ENCODE measurements around the gene ZNF829. TPM values are rescaled to one million over a fixed set of nuclear protein-coding genes. Genes with fewer than 3 reads are reported as not detected.

The ZNF829 gene
- total RNA-seq, 1 experiment from 2014 or later: 5.0 TPM

GRCh38 chr19:36851898-36852297 is 64.2 kb downstream of the ZNF829 start:
- ChIA-PET CTCF (no interaction called here), POLR2A (ENCODE audit: low non-redundant PET) (no interaction called here)
- Histone ChIP-seq H3K9me3 (ENCODE audit: low read depth, low read length, poor library complexity, severe bottlenecking) (peaks cover 25% of the 10 kb centered on the region), H3K27ac (ENCODE audit: low read depth, low read length, poor library complexity, severe bottlenecking) (no peak overlapping the region), H3K4me1 (ENCODE audit: insufficient read depth, low read length, poor library complexity, severe bottlenecking) (no peaks in the 10 kb centered on the region), H3K4me3 (ENCODE audit: low read depth, low read length, poor library complexity, severe bottlenecking) (peak overlapping the region; percentile 65), H3K27me3 (replicated peaks; ENCODE audit: insufficient read depth, low read depth, low read length, poor library complexity) (no peaks in the 10 kb centered on the region), H3K36me3 (ENCODE audit: insufficient read depth, low read length, poor library complexity, severe bottlenecking) (peaks cover 3% of the 10 kb centered on the region)
- TF ChIP-seq EZH2 (IDR thresholded peaks at IDR 0.05; ENCODE audit: borderline replicate concordance, low read depth, low read length, poor library complexity, severe bottlenecking) (no peak), CTCF (conservative IDR thresholded peaks at IDR 0.05; ENCODE audit: low read depth, low read length) (no peak)
- intact Hi-C loops (cut with micrococcal nuclease; ENCODE audit: unreplicated experiment): no loop called here
- DNase-seq (ENCODE audit: low spot score): no peak
- BruUV-seq (replicated peaks): no TSS peak

- Histone ChIP-seq H3K36me3 (ENCODE audit: insufficient read depth, low read length, poor library complexity, severe bottlenecking) (peaks cover under 1% of the 10 kb centered on the region), H3K4me3 (ENCODE audit: low read depth, low read length, poor library complexity, severe bottlenecking) (peak within 1 kb of the TSS; percentile 65), H3K27ac (ENCODE audit: low read depth, low read length, poor library complexity, severe bottlenecking) (peak within 1 kb of the TSS; percentile 71), H3K4me1 (ENCODE audit: insufficient read depth, low read length, poor library complexity, severe bottlenecking) (no peaks in the 10 kb centered on the region), H3K27me3 (replicated peaks; ENCODE audit: insufficient read depth, low read depth, low read length, poor library complexity) (no peaks in the 10 kb centered on the region), H3K9me3 (ENCODE audit: low read depth, low read length, poor library complexity, severe bottlenecking) (peaks cover 19% of the 10 kb centered on the region)
- intact Hi-C loops (cut with micrococcal nuclease; ENCODE audit: unreplicated experiment): loop anchor here (1.0 kb wide), 1 partner anchor 54 kb away; no protein-coding TSS in a partner anchor
- peak; percentile 95 for DNase-seq (ENCODE audit: low spot score)
- ChIA-PET CTCF (no interaction called here), POLR2A (ENCODE audit: low non-redundant PET) (no interaction called here)
- TF ChIP-seq EZH2 (IDR thresholded peaks at IDR 0.05; ENCODE audit: borderline replicate concordance, low read depth, low read length, poor library complexity, severe bottlenecking) (no peak), CTCF (conservative IDR thresholded peaks at IDR 0.05; ENCODE audit: low read depth, low read length) (no peak)
- TSS peak; percentile 90 for BruUV-seq (replicated peaks)
Measured at GRCh38 chr19:36850559-36851442, 65.3 kb downstream of the ZNF829 start, which contains the start of gene ZNF345. TSS of gene ZNF345 (plus strand) at chr19:36850876. CDS start at chr19:36876831, 25,955 bp downstream.

- peaks cover 16% of the 10 kb centered on the region for H3K9me3 ChIP-seq (ENCODE audit: low read depth, low read length, poor library complexity, severe bottlenecking)
- DNase-seq (ENCODE audit: low spot score): peak; percentile 89
- peak overlapping the region; percentile 65 for H3K4me3 ChIP-seq (ENCODE audit: low read depth, low read length, poor library complexity, severe bottlenecking)
- no peaks in the 10 kb centered on the region for H3K27me3 ChIP-seq (replicated peaks; ENCODE audit: insufficient read depth, low read depth, low read length, poor library complexity)
- TF ChIP-seq CTCF (conservative IDR thresholded peaks at IDR 0.05; ENCODE audit: low read depth, low read length) (no peak), EZH2 (IDR thresholded peaks at IDR 0.05; ENCODE audit: borderline replicate concordance, low read depth, low read length, poor library complexity, severe bottlenecking) (no peak)
- intact Hi-C loops (cut with micrococcal nuclease; ENCODE audit: unreplicated experiment): loop anchor here (1.0 kb wide), 1 partner anchor 53 kb away; no protein-coding TSS in a partner anchor
- no peaks in the 10 kb centered on the region for H3K4me1 ChIP-seq (ENCODE audit: insufficient read depth, low read length, poor library complexity, severe bottlenecking)
- ChIA-PET CTCF (no interaction called here), POLR2A (ENCODE audit: low non-redundant PET) (interaction anchor here (0.6 kb wide), 1 partner anchor 694 kb away, joined by 3 read pairs; no protein-coding TSS in a partner anchor)
- BruUV-seq (replicated peaks): no TSS peak
- H3K36me3 ChIP-seq (ENCODE audit: insufficient read depth, low read length, poor library complexity, severe bottlenecking): no peaks in the 10 kb centered on the region
- H3K27ac ChIP-seq (ENCODE audit: low read depth, low read length, poor library complexity, severe bottlenecking): peak overlapping the region; percentile 71
Measured at GRCh38 chr19:36849701-36850558, 66.2 kb downstream of the ZNF829 start.

Data from A673 (cell line).